ENCODE results near the gene ZFHX3. TPM values are rescaled to one million over a fixed set of nuclear protein-coding genes. Genes with fewer than 3 reads are reported as not detected.
A peak's percentile ranks its signal among the peaks of the same experiment; 100 is the strongest.

Gene ZFHX3
- total RNA-seq, 2 donors from 2014 or later, result 0.79 to 2.2 TPM

- no peaks in the 10 kb centered on the region for H3K36me3 Mint-ChIP-seq (ENCODE audit: low read depth)
- peaks cover 3% of the 10 kb centered on the region for H3K9me3 Mint-ChIP-seq
- WGBS, 2 experiments (ENCODE audit: insufficient coverage in 1 of 2, insufficient read length in 1 of 2), result 83 to 92% methylated on average over 6 to 8 of the region's 8 CpGs
- no peak for DNase-seq
- Histone ChIP-seq H3K9ac (ENCODE audit: extremely low read depth, low read length, poor library complexity, severe bottlenecking) (no peak overlapping the region), H3K27ac (ENCODE audit: low read depth, low read length) (peak overlapping the region; percentile 25), H3K9me3 (ENCODE audit: control insufficient read depth, low read length) (no peaks in the 10 kb centered on the region), H3K4me1 (ENCODE audit: control insufficient read depth, insufficient read depth, low read length) (peaks cover 4% of the 10 kb centered on the region), H3K4me3 (ENCODE audit: low read length) (no peak overlapping the region), H3K36me3 (ENCODE audit: control insufficient read depth, insufficient read depth, low read length) (no peaks in the 10 kb centered on the region), H3K27me3 (ENCODE audit: control insufficient read depth, insufficient read depth, low read length, poor library complexity, severe bottlenecking) (no peaks in the 10 kb centered on the region)
- no peak overlapping the region for H3K27ac Mint-ChIP-seq
- TF ChIP-seq CTCF (conservative IDR thresholded peaks at IDR 0.05), result no peak
- H3K27me3 Mint-ChIP-seq (ENCODE audit: insufficient read depth), result no peaks in the 10 kb centered on the region
- no peak overlapping the region for H3K4me3 Mint-ChIP-seq
- peaks cover 10% of the 10 kb centered on the region for H3K4me1 Mint-ChIP-seq
Measured at GRCh38 chr16:72764015-72764654, 283.8 kb downstream of the ZFHX3 start.

GRCh38 chr16:72760581-72760980, 287.3 kb downstream of the ZFHX3 start:
- no peaks in the 10 kb centered on the region for H3K27me3 ChIP-seq (ENCODE audit: control insufficient read depth, insufficient read depth, low read length, poor library complexity, severe bottlenecking)
- no peak for DNase-seq
- H3K9me3 Mint-ChIP-seq, result peaks cover 23% of the 10 kb centered on the region
- no peaks in the 10 kb centered on the region for H3K27me3 Mint-ChIP-seq (ENCODE audit: insufficient read depth)
- no peak overlapping the region for H3K4me3 ChIP-seq (ENCODE audit: low read length)
- H3K4me1 ChIP-seq (ENCODE audit: control insufficient read depth, insufficient read depth, low read length), result peaks cover 4% of the 10 kb centered on the region
- H3K9me3 ChIP-seq (ENCODE audit: control insufficient read depth, low read length), result peaks cover 19% of the 10 kb centered on the region
- no peak overlapping the region for H3K9ac ChIP-seq (ENCODE audit: extremely low read depth, low read length, poor library complexity, severe bottlenecking)
- H3K4me1 Mint-ChIP-seq, result peaks cover 3% of the 10 kb centered on the region
- H3K36me3 ChIP-seq (ENCODE audit: control insufficient read depth, insufficient read depth, low read length), result no peaks in the 10 kb centered on the region
- no peak overlapping the region for H3K4me3 Mint-ChIP-seq
- peaks cover 8% of the 10 kb centered on the region for H3K36me3 Mint-ChIP-seq (ENCODE audit: low read depth)
- no peak overlapping the region for H3K27ac ChIP-seq (ENCODE audit: low read depth, low read length)
- TF ChIP-seq CTCF (conservative IDR thresholded peaks at IDR 0.05), result no peak
- no peak overlapping the region for H3K27ac Mint-ChIP-seq

- peaks cover 14% of the 10 kb centered on the region for H3K36me3 Mint-ChIP-seq (ENCODE audit: low read depth)
- Histone ChIP-seq H3K4me1 (ENCODE audit: control insufficient read depth, insufficient read depth, low read length) (peaks cover 5% of the 10 kb centered on the region), H3K9ac (ENCODE audit: extremely low read depth, low read length, poor library complexity, severe bottlenecking) (no peak overlapping the region), H3K4me3 (ENCODE audit: low read length) (no peak overlapping the region), H3K36me3 (ENCODE audit: control insufficient read depth, insufficient read depth, low read length) (no peaks in the 10 kb centered on the region), H3K27ac (ENCODE audit: low read depth, low read length) (no peak overlapping the region), H3K9me3 (ENCODE audit: control insufficient read depth, low read length) (peaks cover 18% of the 10 kb centered on the region), H3K27me3 (ENCODE audit: control insufficient read depth, insufficient read depth, low read length, poor library complexity, severe bottlenecking) (no peaks in the 10 kb centered on the region)
- peaks cover 9% of the 10 kb centered on the region for H3K4me1 Mint-ChIP-seq
- 92 to 93% methylated on average over 2 of the region's 2 CpGs for WGBS, 2 experiments (ENCODE audit: insufficient coverage in 1 of 2, insufficient read length in 1 of 2)
- H3K27ac Mint-ChIP-seq, result no peak overlapping the region
- DNase-seq, result no peak
- no peak for TF ChIP-seq CTCF (conservative IDR thresholded peaks at IDR 0.05)
- no peaks in the 10 kb centered on the region for H3K27me3 Mint-ChIP-seq (ENCODE audit: insufficient read depth)
- no peak overlapping the region for H3K4me3 Mint-ChIP-seq
- peaks cover 20% of the 10 kb centered on the region for H3K9me3 Mint-ChIP-seq
Measured at GRCh38 chr16:72753881-72754280, 294.0 kb downstream of the ZFHX3 start.
